GM12801 (cell line): ENCODE data around the gene TPP2.

Source experiments
- CTCF ChIP-seq: IDR thresholded peaks from one replicate; pipeline ENCODE4 v1.5.1; 2011; ENCODE audit warnings: control low read depth; ENCODE audit not compliant: insufficient read length; ENCODE audit errors: extremely low read depth

Gene TPP2

DNA sequence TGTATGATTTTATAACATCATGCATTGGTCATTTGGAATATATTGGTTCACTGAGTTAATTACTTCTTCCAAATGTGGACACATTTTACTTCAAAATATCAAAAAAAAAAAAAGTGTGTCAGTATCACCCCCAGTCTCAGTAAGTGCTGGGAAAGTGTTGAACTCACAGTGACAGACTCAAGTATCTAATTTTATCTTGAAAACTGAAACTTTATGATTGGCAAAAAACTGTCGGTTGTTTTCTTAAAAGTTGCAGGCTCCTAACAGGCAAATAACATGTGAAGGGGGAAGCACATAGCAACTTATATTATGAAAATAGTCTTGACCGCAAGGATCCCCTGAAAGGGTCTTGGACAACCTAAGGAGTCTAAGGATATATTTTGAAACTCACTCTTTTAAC lies 33.5 kb upstream of the TPP2 start:
- no peak for TF ChIP-seq CTCF

GRCh38 chr13:102564564-102564963 lies 32.2 kb upstream of the TPP2 start:
- no peak for TF ChIP-seq CTCF

DNA sequence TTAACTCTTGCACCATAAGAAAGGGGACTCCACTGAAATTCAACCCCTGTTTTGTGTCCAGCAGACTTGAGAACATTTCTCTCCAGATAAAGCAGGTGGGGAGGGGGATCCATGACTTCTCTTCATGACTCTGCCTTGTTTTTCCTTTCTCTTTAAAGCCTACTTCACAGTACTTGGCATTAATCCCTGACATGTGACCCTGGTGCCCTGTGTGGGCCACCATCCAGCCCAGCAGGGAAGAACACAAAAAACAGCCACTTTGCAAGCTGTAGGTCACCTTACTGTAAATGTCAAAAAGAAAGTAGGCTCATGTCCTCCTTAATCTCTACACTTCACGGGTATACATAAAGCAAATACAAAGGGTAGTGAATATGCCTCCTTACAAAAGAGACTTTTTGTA lies 30.3 kb upstream of the TPP2 start:
- no peak for TF ChIP-seq CTCF

- TF ChIP-seq CTCF, result no peak
Observed at GRCh38 chr13:102567857-102568256, 28.9 kb upstream of the TPP2 start.

DNA sequence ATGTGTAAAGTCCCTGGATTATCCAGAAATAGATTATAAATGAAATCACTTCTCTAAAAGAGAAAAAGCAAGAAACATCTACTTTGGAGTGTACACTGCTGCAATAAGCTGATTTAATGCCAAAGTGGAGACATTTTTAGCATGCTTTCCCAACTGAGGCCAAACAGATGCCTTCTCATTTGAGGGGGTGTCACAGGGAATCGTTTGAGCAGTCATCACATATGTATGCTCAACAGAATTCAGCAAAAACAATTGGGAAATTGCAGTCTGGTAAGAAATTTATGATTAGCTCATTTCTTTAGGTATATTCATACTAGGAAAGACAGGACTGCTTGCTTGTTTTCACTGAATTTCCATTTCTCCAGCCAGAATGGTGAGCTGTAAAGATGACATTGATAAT lies 27.3 kb upstream of the TPP2 start:
- no peak for TF ChIP-seq CTCF

DNA sequence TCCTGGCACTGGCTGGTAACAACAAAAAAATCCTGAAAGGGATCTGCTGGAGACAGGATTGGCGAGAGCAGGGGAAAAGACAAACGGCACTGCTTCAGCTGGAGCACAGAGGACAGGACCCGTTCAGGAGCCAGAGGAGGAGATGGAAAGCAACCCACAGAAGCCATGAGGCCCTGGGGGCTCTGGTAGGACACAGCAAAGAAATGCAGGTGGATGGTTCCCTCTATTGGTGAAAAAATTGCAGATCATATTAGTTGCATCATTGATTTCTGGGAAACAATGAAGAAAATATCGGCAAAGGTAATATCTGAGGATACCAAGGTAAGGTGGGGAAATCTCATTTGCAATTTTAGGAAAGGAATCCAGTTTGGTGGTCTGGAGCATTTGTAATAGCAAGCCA lies 25.7 kb upstream of the TPP2 start:
- TF ChIP-seq CTCF, result no peak

- no peak for TF ChIP-seq CTCF
Observed at GRCh38 chr13:102572323-102572722, 24.5 kb upstream of the TPP2 start.
